ENCODE measurements around the gene UNC119B. TPM values are rescaled to one million over a fixed set of nuclear protein-coding genes. Genes with fewer than 3 reads are reported as not detected.

Gene UNC119B
- 16.2 TPM for total RNA-seq (ENCODE audit: unreplicated experiment)
- long read RNA-seq, partial matches to known transcripts: 0 of 1 reads
- long read RNA-seq, other reads (novel, unspliced or antisense): 0 of 1 reads

DNA sequence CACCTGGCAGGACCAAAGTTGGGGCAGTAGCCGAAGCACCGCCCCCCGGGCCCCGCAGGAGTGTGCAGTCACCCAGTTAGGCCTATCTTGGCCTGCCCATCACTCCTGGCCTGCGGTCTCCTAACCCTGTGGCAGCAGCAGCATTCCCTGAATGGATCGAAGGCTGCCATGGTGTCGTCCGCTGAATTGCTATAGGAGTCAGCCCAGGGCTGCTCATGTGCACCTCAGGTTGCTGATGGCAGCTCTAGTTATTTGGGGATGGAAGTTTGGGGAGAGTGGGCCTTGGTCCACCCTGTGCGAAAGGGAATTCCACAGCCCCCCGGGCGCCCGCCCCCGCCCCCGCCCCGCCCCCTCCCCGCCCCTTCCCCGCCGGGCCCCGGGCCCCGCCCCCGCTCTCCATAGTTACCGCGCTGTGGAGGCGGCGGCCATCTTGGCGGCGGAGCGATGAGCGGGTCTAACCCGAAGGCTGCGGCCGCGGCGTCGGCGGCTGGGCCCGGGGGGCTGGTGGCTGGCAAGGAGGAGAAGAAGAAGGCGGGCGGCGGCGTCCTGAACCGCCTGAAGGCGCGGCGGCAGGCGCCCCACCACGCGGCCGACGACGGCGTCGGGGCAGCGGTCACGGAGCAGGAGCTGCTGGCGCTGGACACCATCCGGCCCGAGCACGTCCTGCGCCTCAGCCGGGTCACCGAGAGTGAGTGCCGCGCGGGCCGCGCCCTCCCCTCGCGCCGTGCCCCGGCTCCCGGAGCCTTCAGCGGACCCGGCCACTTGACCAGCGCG, at the start of gene UNC119B:
Gene UNC119B (plus strand): TSS at position 428 of the 774 bp plus-strand sequence. CDS start 17 bp downstream, at position 445.
- TF ChIP-seq, protein P1, sequence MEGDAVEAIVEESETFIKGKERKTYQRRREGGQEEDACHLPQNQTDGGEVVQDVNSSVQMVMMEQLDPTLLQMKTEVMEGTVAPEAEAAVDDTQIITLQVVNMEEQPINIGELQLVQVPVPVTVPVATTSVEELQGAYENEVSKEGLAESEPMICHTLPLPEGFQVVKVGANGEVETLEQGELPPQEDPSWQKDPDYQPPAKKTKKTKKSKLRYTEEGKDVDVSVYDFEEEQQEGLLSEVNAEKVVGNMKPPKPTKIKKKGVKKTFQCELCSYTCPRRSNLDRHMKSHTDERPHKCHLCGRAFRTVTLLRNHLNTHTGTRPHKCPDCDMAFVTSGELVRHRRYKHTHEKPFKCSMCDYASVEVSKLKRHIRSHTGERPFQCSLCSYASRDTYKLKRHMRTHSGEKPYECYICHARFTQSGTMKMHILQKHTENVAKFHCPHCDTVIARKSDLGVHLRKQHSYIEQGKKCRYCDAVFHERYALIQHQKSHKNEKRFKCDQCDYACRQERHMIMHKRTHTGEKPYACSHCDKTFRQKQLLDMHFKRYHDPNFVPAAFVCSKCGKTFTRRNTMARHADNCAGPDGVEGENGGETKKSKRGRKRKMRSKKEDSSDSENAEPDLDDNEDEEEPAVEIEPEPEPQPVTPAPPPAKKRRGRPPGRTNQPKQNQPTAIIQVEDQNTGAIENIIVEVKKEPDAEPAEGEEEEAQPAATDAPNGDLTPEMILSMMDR (IDR thresholded peaks at IDR 0.05; ENCODE audit: partially characterized antibody, unreplicated experiment): no peak
- peak; percentile 81 for DNase-seq
- Mint-ChIP-seq H3K4me1 (ENCODE audit: low read depth, unreplicated experiment) (peaks cover 11% of the 10 kb centered on the region), H3K4me3 (ENCODE audit: unreplicated experiment) (peak within 1 kb of the TSS; percentile 94), H3K27me3 (ENCODE audit: unreplicated experiment) (peaks cover 2% of the 10 kb centered on the region), H3K27ac (ENCODE audit: unreplicated experiment) (peak within 1 kb of the TSS; percentile 76), H3K36me3 (ENCODE audit: unreplicated experiment) (no peaks in the 10 kb centered on the region), H3K9me3 (ENCODE audit: unreplicated experiment) (no peaks in the 10 kb centered on the region)

DNA sequence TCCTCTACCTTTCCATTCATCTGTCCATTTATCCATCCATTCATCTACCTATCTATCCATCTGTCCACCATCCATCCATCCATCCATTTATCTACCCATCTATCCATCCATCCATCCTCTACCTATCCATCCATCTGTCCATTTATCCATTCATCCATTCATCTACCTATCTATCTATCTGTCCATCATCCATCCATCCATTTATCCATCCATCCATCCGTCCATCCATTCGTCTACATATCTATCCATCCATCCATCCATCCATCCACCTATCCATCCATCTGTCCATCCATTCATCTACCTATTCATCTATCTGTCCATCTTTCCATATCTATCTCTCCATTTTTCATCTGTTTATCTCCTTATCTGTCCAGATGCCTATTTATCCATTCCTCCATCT, 48.8 kb upstream of the UNC119B start:
- no peak for DNase-seq
- TF ChIP-seq, protein P1 (IDR thresholded peaks at IDR 0.05; ENCODE audit: partially characterized antibody, unreplicated experiment): no peak
- H3K4me3 Mint-ChIP-seq (ENCODE audit: unreplicated experiment): no peak overlapping the region
- H3K4me1 Mint-ChIP-seq (ENCODE audit: low read depth, unreplicated experiment): no peaks in the 10 kb centered on the region
- H3K9me3 Mint-ChIP-seq (ENCODE audit: unreplicated experiment): peaks cover 3% of the 10 kb centered on the region
- peaks cover under 1% of the 10 kb centered on the region for H3K27me3 Mint-ChIP-seq (ENCODE audit: unreplicated experiment)
- H3K36me3 Mint-ChIP-seq (ENCODE audit: unreplicated experiment): no peaks in the 10 kb centered on the region
- H3K27ac Mint-ChIP-seq (ENCODE audit: unreplicated experiment): no peak overlapping the region

DNA sequence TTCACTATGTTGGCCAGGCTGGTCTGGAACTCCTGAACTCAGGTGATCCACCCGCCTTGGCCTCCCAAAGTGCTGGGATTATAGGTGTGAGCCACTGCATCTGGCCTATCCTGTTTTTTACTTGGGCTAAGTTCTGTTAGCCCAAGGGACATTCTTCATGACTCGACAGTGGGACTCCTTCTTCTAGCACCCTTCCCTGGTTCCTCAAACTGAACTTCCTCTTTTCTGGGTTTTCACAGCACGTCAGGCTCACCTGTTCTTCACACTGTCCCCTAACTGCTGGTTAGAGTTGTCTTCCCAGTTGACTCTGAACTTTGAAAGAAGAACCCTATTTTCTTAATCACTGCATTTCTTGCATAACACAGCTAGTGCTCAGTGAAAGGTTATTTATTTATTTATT, 47.4 kb upstream of the UNC119B start:
- Mint-ChIP-seq H3K9me3 (ENCODE audit: unreplicated experiment) (peaks cover 3% of the 10 kb centered on the region), H3K27ac (ENCODE audit: unreplicated experiment) (no peak overlapping the region), H3K36me3 (ENCODE audit: unreplicated experiment) (no peaks in the 10 kb centered on the region), H3K4me3 (ENCODE audit: unreplicated experiment) (no peak overlapping the region), H3K4me1 (ENCODE audit: low read depth, unreplicated experiment) (no peaks in the 10 kb centered on the region), H3K27me3 (ENCODE audit: unreplicated experiment) (peaks cover 2% of the 10 kb centered on the region)
- DNase-seq: no peak
- TF ChIP-seq, protein P1 (IDR thresholded peaks at IDR 0.05; ENCODE audit: partially characterized antibody, unreplicated experiment): no peak

GRCh38 chr12:120663741-120664140, 46.5 kb upstream of the UNC119B start:
- H3K4me3 Mint-ChIP-seq (ENCODE audit: unreplicated experiment): no peak overlapping the region
- peaks cover 6% of the 10 kb centered on the region for H3K27me3 Mint-ChIP-seq (ENCODE audit: unreplicated experiment)
- TF ChIP-seq, protein P1 (IDR thresholded peaks at IDR 0.05; ENCODE audit: partially characterized antibody, unreplicated experiment): no peak
- no peaks in the 10 kb centered on the region for H3K36me3 Mint-ChIP-seq (ENCODE audit: unreplicated experiment)
- H3K4me1 Mint-ChIP-seq (ENCODE audit: low read depth, unreplicated experiment): no peaks in the 10 kb centered on the region
- H3K27ac Mint-ChIP-seq (ENCODE audit: unreplicated experiment): no peak overlapping the region
- peaks cover 1% of the 10 kb centered on the region for H3K9me3 Mint-ChIP-seq (ENCODE audit: unreplicated experiment)
- no peak for DNase-seq
